Smooth muscle cell (in vitro differentiated cells): ENCODE results near the gene FZD4. TPM values are rescaled to one million over a fixed set of nuclear protein-coding genes. Genes with fewer than 3 reads are reported as not detected.
"Not testable (repeated sequence)": the region's sequence is repeated elsewhere in the genome, so short reads cannot be mapped to it uniquely, and the experiment has no call there.

Experiments
- DNase-seq: peaks from one replicate; lab custom pipeline; 2025; ENCODE audit not compliant: unreplicated experiment; lab: John Stamatoyannopoulos, UW
- H2AFZ ChIP-seq: fragments of 200-600 bp; sonication (generic); 2 replicates; pipeline ENCODE4 v1.6.0; 2016; ENCODE audit warnings: antibody characterized with exemption, low read depth, mild to moderate bottlenecking
- H3F3A ChIP-seq: fragments of 200-600 bp; sonication (generic); 2 replicates; pipeline ENCODE4 v1.6.0; 2017; ENCODE audit warnings: antibody characterized with exemption, low read depth
- H3K27ac ChIP-seq: fragments of 200-600 bp; sonication (generic); 2 replicates; pipeline ENCODE4 v1.5.1; 2016; ENCODE audit warnings: low read depth, mild to moderate bottlenecking
- H3K27me3 ChIP-seq: fragments of 200-600 bp; sonication (generic); 2 replicates; pipeline ENCODE4 v1.6.1; 2016; ENCODE audit warnings: low read depth, mild to moderate bottlenecking
- H3K36me3 ChIP-seq: fragments of 200-600 bp; sonication (generic); 2 replicates; pipeline ENCODE4 v1.5.1; 2016; ENCODE audit warnings: low read depth
- H3K4me1 ChIP-seq: fragments of 200-600 bp; sonication (generic); 2 replicates; pipeline ENCODE4 v1.5.1; 2016; ENCODE audit warnings: low read depth
- H3K4me2 ChIP-seq: fragments of 200-600 bp; sonication (generic); 2 replicates; pipeline ENCODE4 v1.6.0; 2016; ENCODE audit warnings: mild to moderate bottlenecking
- H3K4me3 ChIP-seq: fragments of 200-600 bp; sonication (generic); 2 replicates; pipeline ENCODE4 v1.5.1; 2016; ENCODE audit warnings: mild to moderate bottlenecking
- H3K79me2 ChIP-seq: fragments of 200-600 bp; sonication (generic); 2 replicates; pipeline ENCODE4 v1.6.0; 2016; ENCODE audit warnings: low read depth, mild to moderate bottlenecking
- H3K9ac ChIP-seq: fragments of 200-600 bp; sonication (generic); 2 replicates; pipeline ENCODE4 v1.6.0; 2016; ENCODE audit warnings: low read depth
- H3K9me3 ChIP-seq: fragments of 200-600 bp; sonication (generic); replicated peaks from 2 replicates; pipeline ENCODE4 v1.5.1; 2016; ENCODE audit warnings: low read depth
- H4K20me1 ChIP-seq: fragments of 200-600 bp; sonication (generic); 2 replicates; pipeline ENCODE4 v1.6.0; 2016; ENCODE audit warnings: low read depth
- CTCF ChIP-seq: fragments of 200-600 bp; sonication (generic); IDR thresholded peaks from 2 replicates; pipeline ENCODE4 v1.5.1; 2017; ENCODE audit warnings: borderline replicate concordance, mild to moderate bottlenecking, antibody characterized with exemption; ENCODE audit not compliant: insufficient read depth, poor library complexity, severe bottlenecking
- WGBS: methylation state at CpG from one replicate; pipeline ENCODE4 v1.1.7; 2016; ENCODE audit warnings: low lambda C conversion rate; 5-methylcytosine and 5-hydroxymethylcytosine counted together
- polyA plus RNA-seq: library from polyadenylated mRNA; unstranded; fragments of >200 nt; fragmentation: Nextera tagmentation; extraction: Ambion mirVana; gene quantifications from 2 replicates; pipeline ENCODE4 v1.2.1, GENCODE V29; 2016
- total RNA-seq: library from RNA; depleted of rRNA; stranded (reverse); fragments of >200 nt; gene quantifications from 2 replicates; pipeline ENCODE4 v1.2.3, GENCODE V29; 2014

Gene FZD4
- total and polyA plus RNA-seq, 2 experiments from 2014 or later, result 1.8 to 5.8 TPM

GRCh38 chr11:86999388-86999787 lies 44.2 kb upstream of the FZD4 start:
- no peaks in the 10 kb centered on the region for H3F3A ChIP-seq
- H3K4me3 ChIP-seq, result no peak overlapping the region
- no peaks in the 10 kb centered on the region for H3K27me3 ChIP-seq
- H3K9ac ChIP-seq, result no peak overlapping the region
- 96% methylated on average over 1 of the region's 1 CpG for WGBS
- H3K79me2 ChIP-seq, result no peaks in the 10 kb centered on the region
- no peak overlapping the region for H3K4me2 ChIP-seq
- H3K4me1 ChIP-seq, result peaks cover 10% of the 10 kb centered on the region
- H2AFZ ChIP-seq, result no peak overlapping the region
- H3K36me3 ChIP-seq, result no peaks in the 10 kb centered on the region
- H3K27ac ChIP-seq, result no peak overlapping the region
- H4K20me1 ChIP-seq, result no peaks in the 10 kb centered on the region
- TF ChIP-seq CTCF, result no peak
- no peak for DNase-seq
- no peaks in the 10 kb centered on the region for H3K9me3 ChIP-seq

GRCh38 chr11:86996953-86997570 lies 41.9 kb upstream of the FZD4 start:
- DNase-seq, result no peak
- WGBS, result 100% methylated on average over 1 of the region's 1 CpG
- no peaks in the 10 kb centered on the region for H3K27me3 ChIP-seq
- no peaks in the 10 kb centered on the region for H3K36me3 ChIP-seq
- no peak overlapping the region for H3K27ac ChIP-seq
- no peaks in the 10 kb centered on the region for H3F3A ChIP-seq
- H3K79me2 ChIP-seq, result no peaks in the 10 kb centered on the region
- no peak overlapping the region for H3K4me3 ChIP-seq
- peaks cover 10% of the 10 kb centered on the region for H3K4me1 ChIP-seq
- H2AFZ ChIP-seq, result no peak overlapping the region
- no peaks in the 10 kb centered on the region for H3K9me3 ChIP-seq
- TF ChIP-seq CTCF, result no peak
- H4K20me1 ChIP-seq, result no peaks in the 10 kb centered on the region
- no peak overlapping the region for H3K4me2 ChIP-seq
- H3K9ac ChIP-seq, result no peak overlapping the region

GRCh38 chr11:86993031-86993430 lies 37.8 kb upstream of the FZD4 start:
- no peaks in the 10 kb centered on the region for H3F3A ChIP-seq
- no peaks in the 10 kb centered on the region for H3K27me3 ChIP-seq
- no peak overlapping the region for H3K4me3 ChIP-seq
- H3K4me2 ChIP-seq, result no peak overlapping the region
- no peak overlapping the region for H3K27ac ChIP-seq
- 53% methylated on average over 3 of the region's 3 CpGs for WGBS
- no peak for DNase-seq
- H4K20me1 ChIP-seq, result no peaks in the 10 kb centered on the region
- H2AFZ ChIP-seq, result peak overlapping the region; percentile 12
- TF ChIP-seq CTCF, result no peak
- H3K36me3 ChIP-seq, result no peaks in the 10 kb centered on the region
- peaks cover 8% of the 10 kb centered on the region for H3K4me1 ChIP-seq
- H3K9ac ChIP-seq, result no peak overlapping the region
- H3K79me2 ChIP-seq, result no peaks in the 10 kb centered on the region
- no peaks in the 10 kb centered on the region for H3K9me3 ChIP-seq

GRCh38 chr11:86992340-86992739 lies 37.1 kb upstream of the FZD4 start:
- DNase-seq, H3F3A ChIP-seq, H3K9ac ChIP-seq, H3K27me3 ChIP-seq, H3K4me3 ChIP-seq, H3K27ac ChIP-seq, H2AFZ ChIP-seq, H3K36me3 ChIP-seq, H4K20me1 ChIP-seq, H3K4me1 ChIP-seq, H3K79me2 ChIP-seq, H3K9me3 ChIP-seq, H3K4me2 ChIP-seq: not testable (repeated sequence)
- WGBS, result 97% methylated on average over 4 of the region's 4 CpGs
